Stimulated activated CD8-positive, alpha-beta memory T cell treated with anti-CD3 and anti-CD28 coated beads, Interleukin-12 subunit alpha, Interleukin-12 subunit beta, amount 100 ng/mL, for 4 hours (primary cell): Measurements from ENCODE around the gene SLC13A4.
A peak's percentile ranks its signal among the peaks of the same experiment; 100 is the strongest.
"Not testable (repeated sequence)": the region's sequence is repeated elsewhere in the genome, so short reads cannot be mapped to it uniquely, and the experiment has no call there.

Experiments
- DNase-seq: peaks from one replicate; pipeline ENCODE4 v3.0.0-alpha.2; 2020; ENCODE audit warnings: low read depth

SLC13A4 gene

DNA sequence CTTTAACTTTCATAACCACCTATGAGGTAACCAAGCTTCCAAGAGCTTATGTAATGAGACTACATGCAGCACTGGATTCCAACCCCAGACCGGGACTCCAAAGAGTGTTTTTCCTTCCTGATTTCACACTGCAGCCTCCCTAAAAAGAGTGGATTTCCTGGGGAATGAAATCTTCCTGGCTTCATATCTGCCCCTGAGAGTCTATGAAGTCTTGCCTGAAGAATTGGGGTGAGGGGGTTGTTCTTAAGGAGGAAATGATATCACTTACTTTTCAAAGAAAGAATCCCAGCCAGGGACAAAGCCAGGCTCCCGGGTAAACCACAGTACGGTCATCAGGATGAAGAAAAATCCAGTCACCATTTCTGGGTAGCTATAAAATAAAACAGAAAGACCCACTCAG lies 35.9 kb downstream of the SLC13A4 start:
- no peak for DNase-seq

DNA sequence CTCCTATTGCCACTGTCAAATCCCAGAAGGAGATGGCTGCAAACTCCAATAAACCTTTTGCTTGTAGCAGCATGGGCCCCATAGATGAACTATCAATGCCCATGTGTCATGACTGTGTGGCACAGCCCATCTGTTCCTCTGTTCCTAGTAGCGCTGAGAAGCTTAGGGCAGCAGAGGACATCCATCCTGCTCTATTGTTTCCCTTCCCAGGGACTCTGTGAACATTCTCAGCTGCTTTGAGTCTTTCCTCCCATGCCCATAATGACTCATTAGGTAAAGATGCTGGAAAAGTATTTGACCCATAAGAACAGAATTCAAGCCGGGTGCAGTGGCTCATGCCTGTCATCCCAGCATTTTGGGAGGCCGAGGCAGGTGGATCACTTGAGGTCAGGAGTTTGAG lies 37.4 kb downstream of the SLC13A4 start:
- DNase-seq: no peak

DNA sequence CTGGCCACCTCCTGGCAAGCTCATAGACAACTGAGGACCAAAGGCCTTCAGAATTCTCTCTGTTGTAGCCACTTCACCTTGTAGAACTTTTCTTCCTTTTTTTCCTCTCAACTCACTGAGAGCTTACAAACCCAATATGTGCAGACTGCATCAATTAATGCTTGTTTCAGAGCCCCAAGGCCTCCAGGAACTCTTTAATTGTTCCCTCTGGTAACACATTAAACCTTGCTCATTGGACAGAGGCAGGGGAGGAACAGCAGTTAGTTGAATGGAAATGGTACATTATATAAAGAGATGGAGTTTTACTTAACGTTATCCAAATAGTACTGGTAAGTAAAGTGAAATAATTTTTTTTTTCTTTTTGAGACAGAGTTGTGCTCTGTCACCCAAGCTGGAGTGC lies 40.5 kb downstream of the SLC13A4 start:
- DNase-seq: no peak

DNA sequence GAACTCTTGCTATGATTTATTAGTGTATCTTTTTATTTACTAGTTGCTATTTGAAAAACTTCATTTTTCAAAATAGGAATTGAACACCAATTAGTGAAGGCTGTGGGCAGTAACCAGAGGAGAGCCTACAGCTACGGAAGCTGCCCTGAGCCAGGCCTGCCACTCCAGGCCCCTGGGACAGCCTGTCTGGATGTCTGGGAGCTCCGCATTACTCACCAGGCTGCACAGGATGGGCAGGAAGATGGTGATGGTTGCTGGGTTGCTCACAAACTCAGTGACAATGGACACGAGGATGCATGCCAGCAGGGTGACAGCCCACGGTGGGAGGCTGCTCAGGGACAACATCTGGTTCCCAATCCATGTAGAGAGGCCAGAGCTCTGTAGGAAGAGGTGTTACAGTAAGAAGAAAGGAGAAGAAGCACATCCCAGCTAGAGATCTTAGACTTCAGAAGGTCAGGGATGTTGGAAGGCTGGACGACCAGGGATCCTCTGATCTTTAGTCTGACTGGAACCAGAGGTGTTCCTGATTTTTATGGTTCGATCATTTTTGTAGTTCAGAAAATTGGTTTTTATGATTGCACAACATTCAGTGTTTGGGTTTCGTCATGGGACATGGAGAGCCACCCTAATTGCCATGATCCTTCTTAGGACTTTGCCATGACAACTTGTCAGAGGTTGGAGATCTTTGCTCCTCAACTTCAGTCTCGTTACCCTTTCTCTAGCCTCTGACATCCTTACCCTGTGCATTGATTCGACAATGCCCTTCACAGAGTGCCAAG lies 42.5 kb downstream of the SLC13A4 start:
- DNase-seq: no peak

DNA sequence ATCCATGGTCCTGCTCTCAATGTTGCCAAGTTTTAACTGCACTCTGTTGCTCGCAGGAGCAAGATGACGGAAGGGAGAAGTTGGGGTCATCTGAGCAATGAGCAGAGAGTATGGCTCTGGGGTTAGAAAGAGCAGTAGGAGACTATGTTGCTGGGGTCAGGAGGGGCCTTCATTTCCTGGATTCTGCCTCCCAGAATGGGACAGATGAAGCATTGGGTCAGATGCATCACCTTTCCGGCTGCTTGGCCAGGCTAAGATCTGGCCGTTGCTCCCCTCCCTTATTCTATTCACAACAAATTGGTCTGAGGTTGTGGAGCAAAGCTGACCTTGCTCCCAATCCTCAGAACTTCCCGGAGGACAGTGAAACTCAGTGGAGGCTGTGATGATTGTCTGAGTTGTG lies 43.3 kb downstream of the SLC13A4 start:
- no peak for DNase-seq

DNA sequence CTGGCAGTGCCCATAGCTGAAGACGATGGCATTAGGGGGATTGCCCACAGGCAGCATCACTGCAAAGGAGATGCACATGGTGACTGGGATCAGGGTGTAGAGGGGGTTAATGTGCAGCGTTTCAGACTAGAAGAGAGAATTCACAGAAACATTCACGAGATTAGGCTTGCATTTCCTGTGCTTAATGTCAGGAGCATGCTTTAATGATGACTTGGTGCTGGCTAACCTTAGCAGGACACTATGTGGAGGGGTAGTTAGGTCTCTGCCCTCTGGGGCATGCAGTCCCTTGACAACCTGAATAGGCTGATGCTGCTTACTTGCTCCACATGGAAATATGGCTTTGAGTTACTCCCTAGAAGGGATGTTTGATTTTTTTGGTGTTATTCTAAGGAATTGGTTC lies 43.9 kb downstream of the SLC13A4 start:
- no peak for DNase-seq

DNA sequence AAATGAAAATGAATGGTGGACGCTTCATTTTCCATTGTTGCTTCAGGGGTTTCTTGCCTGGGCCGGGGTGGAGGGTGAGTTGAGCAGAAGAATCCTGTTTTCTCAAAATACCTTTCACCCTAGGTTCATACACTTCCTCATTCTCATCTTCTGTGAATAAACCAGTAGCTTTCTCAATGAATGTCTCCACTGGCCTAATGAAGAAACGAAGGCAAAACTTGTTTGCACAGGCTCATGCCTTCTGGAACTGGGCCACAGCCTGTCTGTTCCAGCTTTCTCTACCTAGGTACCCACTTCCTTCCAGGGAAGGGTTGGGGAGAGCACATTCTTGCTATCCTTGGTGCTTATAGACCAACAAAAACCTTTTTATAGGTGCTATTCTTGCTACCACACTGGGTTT lies 44.4 kb downstream of the SLC13A4 start:
- no peak for DNase-seq

DNA sequence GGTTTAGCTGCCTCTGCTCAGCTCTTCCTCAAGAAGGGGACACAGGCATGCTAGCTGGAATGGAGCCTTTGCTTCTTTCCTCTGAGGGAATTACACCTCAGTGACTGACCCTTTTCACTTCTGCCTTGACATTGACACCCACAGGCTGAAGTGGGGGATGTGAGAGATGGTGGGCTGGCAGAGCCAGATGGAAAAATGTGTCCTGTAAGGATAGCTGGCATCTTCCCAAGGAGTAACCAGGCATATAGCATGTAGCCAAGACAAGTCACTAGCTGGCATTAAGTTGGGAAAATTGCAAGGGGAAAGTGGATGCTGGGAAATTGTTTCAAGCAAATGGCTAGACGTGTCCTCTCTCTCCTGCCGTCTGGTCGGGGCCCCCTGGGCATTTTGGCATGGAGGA lies 45.8 kb downstream of the SLC13A4 start:
- DNase-seq: no peak

DNA sequence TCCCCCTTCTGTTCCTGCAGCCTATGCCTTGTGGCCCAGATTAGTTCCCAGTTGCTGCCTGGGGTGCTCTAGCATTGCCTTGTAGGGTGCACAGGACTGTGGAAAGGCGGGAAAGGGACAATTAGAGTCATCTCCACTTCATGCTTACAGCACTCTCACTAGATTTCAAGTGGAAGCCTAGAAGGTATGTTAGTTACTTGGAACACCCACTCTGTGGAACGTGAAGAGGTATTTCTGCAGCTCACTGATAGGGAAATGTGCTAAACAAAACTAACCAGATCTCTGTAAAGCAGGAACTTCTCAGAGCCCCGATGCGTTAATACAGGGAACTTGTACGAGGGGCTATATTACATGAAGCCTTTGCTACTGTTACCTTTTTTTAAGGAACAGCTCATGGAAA lies 46.2 kb downstream of the SLC13A4 start:
- DNase-seq: no peak

DNA sequence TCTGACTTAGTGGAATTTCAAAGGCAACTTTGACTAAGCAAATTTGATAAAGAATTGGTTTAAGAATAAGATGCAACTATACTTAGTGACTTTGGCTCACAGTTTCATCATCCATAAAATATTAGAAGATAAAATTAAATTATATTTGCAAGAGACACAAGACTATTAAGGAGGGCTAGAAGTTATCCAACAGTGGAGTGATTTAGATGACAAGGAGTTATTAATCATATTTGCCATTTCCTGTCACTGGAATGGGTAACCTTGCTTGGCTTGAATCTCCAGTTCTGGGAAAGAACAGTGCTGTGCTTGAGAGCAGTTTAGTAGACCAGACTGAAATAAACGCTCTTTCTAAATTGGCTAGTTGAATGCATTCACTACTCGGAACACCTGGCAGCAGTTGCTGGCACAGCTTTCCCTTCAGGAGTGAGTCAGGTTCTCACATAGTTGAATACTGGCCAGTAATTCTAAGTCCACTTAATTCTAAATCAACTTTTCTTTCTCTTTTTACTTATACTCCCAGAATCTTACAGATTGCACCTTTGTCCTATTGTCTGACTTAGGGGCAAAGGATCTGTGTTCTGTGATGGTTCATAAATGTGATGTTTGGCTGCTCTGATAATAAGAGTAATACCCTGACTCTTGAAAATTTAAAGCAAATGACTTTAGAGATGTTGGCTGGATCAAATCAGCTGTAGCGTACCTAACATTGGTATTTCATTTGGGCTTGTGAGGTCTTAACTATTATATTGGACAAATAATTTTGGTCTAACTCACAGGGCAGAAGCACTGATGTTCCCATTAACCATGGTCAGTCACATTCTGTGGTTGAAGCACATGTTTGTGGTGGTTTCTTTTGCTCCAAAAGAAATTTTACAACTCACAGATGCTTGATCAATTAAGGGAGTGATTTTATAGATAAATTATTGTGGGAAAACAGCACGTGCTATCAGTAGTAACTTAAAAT lies 49.1 kb downstream of the SLC13A4 start:
- DNase-seq: no peak

DNA sequence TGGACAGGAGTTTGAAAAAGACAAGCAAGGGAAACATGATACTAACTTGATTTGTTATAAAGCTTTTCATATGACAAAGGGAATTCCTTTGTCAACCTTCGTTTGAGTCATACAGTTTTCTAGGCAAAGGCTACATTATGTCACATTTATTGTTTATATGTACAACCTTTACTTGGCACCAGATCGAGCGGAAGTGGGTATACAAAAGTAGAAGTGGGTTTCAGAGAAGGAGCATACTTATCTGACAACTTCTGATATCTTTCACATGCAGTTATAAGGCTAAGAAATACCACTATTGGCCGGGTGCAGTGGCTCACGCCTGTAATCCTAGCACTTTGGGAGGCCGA lies 54.7 kb downstream of the SLC13A4 start:
- no peak for DNase-seq

DNA sequence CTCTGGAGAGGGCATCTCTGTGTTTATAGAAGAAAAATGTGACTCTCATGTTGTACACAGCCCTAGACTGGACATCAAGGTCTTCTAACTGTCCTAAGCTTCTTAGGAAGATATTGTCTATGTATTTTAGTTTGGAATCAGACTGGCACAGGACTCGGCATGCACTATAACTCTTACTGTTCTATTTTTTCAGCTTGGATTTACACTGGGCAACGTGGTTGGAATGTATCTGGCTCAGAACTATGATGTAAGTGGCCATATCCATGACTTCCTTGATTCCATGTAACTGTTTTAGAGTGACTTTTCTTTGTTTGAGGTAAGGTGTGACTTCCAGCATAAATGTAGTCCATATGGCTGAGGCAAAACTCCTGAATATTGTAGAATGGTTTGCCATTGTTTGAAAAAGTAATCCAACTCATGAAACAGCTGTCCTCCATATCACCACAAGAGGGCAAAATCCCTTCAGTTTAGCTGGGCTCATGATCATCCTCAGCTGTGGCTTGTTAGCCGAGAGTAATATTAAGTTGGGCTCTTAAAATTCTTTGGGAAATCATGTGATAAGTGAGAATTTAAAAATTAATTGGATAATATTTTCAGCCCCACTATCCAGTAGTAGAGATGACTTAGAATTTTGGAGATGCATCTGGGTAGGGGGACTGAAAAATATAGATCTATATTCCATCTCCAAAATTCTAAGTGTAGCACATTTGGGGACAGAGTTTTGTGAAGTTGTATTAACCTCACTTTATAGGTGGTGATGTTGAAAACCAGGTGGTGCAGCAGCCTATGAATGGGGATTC lies 55.2 kb downstream of the SLC13A4 start:
- DNase-seq: no peak

DNA sequence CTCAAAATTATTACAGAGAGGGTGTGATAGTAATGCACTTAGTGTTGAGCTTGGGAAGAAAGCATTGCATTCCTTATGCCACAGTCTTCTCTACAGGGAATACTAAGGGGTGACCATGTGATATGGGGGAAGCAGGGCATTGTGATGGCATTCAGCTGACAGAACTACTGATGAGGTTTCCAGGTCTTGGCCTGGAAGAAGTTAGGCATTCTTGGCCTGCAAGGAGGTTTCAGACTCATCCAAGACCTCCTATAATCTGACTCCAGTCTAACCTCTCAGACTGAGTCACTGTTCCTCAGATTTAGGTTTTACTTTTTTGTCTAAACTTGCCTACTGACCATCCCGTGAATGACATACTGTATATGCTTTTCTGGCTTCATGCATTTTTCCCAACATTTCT lies 57.8 kb downstream of the SLC13A4 start:
- no peak for DNase-seq

DNA sequence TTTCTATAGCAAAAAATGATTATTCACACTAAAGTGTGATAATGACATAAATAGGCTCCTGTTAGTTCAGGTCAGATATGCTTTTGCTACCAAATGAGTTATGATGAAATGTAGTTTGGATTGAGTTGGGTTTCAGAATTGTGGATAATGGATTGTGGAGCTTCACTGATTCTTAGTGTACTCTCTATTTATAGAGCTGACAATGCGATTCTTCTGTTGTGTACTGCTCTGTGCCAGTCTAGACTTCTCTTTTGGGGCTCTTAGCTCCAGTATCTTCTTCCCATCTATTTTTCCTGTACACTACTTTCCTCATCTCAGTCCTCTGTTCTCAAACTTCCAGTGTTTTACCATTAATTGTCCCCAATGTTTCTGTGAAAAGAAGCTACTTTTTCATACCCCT lies 58.2 kb downstream of the SLC13A4 start:
- no peak for DNase-seq

DNA sequence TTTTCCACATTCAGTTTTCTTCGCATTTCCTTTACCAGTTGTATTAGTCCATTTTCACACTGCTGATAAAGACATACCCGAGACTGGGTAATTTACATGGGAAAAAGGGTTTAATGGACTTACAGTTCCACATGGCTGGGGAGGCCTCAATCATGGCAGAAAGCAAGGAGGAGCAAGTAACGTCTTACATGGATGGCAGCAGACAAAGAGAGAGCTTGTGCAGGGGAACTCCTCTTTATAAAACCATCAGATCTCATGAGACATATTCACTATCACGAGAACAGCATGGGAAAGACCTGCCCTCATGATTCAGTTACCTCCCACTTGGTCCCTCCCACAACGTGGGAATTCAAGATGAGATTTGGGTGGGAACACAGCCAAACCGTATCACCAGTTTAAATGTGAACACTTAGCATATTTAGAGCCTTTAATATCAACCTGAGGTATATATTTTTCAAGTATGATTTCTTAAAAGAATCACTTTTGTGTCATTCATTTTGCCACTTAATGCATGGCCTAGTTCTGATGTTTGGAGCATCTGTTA lies 59.1 kb downstream of the SLC13A4 start:
- DNase-seq: not testable (repeated sequence)

DNA sequence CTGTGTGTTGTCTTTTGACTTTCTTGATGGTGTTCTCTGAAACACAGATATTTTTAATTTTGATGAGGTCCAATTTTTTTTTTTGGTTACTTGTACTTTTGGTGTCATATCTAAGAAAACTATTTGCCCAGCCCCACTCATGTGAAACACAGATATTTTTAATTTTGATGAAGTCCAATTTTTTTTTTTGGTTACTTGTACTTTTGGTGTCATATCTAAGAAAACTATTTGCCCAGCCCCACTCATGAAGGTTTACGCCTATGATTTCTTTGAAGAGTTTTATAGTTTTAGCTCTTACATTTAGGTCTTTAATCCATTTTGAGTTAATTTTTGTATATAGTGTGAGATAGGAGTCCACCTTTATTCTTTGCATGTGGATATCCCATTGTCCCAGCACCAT lies 60.4 kb downstream of the SLC13A4 start:
- not testable (repeated sequence) for DNase-seq

DNA sequence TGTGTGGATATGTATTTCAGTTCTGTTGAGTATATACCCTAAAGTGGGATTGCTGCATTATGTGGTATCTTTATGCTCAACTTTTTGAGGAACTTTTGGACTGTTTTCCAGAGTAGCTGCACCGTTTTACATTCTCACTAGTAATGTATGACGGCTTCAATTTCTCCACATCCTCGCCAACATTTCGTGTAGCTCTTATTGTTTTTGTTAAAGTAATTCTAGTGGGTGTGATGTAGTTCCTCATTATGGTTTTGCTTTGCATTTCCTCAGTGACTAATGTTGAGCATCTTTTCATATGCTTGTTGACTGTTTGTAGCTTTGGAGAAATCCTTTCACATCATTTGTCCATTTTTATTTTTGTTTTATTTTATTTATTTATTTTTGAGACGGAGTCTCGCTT lies 61.1 kb downstream of the SLC13A4 start:
- DNase-seq: no peak

DNA sequence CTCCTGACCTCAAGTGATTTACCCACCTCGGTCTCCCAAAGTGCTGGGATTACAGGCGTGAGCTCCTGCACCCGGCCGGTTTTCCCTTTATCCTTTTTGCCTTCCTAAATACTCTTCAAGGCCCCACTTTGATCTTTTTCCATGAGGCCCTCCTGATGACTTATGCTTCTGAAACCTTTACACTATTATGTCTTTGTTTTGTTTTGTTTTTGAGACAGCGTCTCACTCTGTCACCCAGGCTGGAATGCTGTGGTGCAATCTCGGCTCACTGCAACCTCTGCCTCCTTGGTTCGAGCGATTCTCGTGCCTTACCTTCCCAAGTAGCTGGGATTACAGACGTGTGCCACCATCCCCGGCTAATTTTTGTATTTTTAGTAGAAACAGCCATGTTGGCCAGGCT lies 61.8 kb downstream of the SLC13A4 start:
- no peak for DNase-seq

DNA sequence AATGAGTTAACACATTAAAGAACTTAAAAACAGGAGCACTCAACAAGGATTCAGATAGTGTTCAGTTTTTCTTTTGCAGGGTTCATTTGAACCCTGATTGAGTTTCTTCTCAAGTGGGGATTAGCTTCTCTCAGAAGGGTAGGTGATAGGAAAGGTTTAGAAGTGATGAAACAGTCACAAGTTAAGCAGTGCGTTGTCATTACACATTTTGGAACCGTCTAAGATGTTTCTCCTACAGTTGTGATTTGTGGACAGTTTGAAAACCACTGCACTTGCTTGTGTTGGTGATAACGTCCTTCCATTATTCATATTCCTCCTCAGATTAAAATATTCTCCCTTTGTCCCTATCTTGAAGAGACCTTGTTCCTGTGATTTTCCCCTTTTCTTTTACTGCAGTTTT lies 62.9 kb downstream of the SLC13A4 start:
- DNase-seq: no peak

DNA sequence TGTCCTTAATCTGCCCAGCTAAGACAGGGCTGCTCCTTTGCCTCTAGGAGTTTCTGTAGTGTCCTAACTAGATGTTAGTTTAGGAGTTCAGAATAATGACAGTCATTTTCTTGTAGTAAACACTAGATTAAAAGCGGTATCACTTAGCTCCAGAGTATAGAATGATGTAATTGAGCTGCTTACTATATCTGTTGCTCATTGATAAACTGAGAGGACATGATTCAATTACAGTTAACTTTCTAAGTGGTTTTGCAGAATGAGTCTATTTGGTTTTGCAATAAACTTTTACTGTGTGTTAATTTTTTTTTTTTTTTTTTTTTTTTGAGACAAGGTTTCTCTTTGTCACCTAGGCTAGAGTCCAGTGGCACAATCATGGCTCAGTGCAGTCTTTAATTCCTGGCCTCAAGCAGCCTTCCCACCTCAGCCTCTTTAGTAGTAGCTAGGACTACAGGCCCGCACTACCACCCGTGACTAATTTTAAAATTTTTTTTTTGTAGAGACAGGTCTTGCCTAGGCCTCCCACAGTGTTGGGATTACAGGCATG lies 63.9 kb downstream of the SLC13A4 start:
- no peak for DNase-seq

DNA sequence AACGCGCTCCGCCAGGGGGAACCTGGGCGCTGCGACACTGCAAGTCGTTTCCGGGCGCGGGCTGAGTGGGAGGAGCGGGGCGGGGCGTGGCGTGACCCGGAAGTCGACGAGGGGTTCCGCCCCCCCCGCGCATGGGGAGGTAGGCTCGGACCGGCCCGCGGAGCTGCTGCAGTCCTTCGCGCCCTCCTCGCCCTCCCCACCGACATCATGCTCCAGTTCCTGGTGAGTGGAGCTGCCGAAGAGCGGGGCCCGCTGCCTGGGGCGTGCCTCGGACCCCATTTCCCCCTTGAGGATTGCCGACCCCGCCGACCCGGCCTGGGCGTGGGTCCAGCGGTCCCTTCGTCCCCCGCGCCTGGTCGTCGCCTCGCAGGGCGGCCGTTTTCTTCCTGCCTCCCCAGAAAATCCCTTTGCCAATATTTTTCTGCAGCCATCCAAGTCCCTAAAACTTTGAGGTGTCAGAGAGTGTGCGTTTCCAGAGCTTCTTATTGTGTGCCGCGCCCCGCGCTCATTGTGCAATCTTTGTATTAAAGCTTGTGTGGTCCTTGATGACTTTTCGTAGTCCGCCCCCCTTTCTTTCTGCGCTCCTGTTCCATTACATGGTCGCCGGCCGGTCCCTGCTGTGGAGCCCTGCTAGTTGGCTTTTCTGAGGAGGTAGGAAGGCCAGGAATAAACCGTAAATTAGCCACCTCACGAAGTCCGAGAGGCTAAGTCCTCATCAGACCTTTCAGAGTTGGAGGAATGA lies 65.4 kb downstream of the SLC13A4 start, which contains the start of gene STMP1:
Gene STMP1 (plus strand): TSS at position 142 of the 742 bp plus-strand sequence.
- peak; percentile 92 for DNase-seq
